Mesodermal cell (in vitro differentiated cells): ENCODE measurements around the gene ZEB2.

Experiments used
- H3K27ac ChIP-seq: 2 replicates; pipeline ENCODE4 v1.7.0; 2013; ENCODE audit warnings: mild to moderate bottlenecking, low read depth, low read length, moderate library complexity; ENCODE audit not compliant: severe bottlenecking
- H3K36me3 ChIP-seq: 2 replicates; pipeline ENCODE4 v1.7.1; 2013; ENCODE audit warnings: mild to moderate bottlenecking, low read length, moderate library complexity; ENCODE audit not compliant: control insufficient read depth, insufficient read depth
- H3K4me1 ChIP-seq: one replicate; pipeline ENCODE4 v1.7.1; 2013; ENCODE audit warnings: mild to moderate bottlenecking, low read length; ENCODE audit not compliant: insufficient read depth, control insufficient read depth, poor library complexity, severe bottlenecking
- H3K4me3 ChIP-seq: 2 replicates; pipeline ENCODE4 v1.7.0; 2013; ENCODE audit warnings: low read length, control low read depth, mild to moderate bottlenecking; ENCODE audit not compliant: insufficient read depth, poor library complexity, severe bottlenecking; ENCODE audit errors: extremely low read depth
- H3K9me3 ChIP-seq: 2 replicates; pipeline ENCODE4 v1.7.1; 2013; ENCODE audit warnings: mild to moderate bottlenecking, low read length, moderate library complexity; ENCODE audit not compliant: control insufficient read depth
- WGBS, 2 experiments: methylation state at CpG; one replicate each; pipeline ENCODE4 v1.1.5; 2013; ENCODE audit warnings: missing lambda C conversion rate in 2 of 2; ENCODE audit not compliant: insufficient coverage in 2 of 2; 5-methylcytosine and 5-hydroxymethylcytosine counted together

ZEB2 gene

DNA sequence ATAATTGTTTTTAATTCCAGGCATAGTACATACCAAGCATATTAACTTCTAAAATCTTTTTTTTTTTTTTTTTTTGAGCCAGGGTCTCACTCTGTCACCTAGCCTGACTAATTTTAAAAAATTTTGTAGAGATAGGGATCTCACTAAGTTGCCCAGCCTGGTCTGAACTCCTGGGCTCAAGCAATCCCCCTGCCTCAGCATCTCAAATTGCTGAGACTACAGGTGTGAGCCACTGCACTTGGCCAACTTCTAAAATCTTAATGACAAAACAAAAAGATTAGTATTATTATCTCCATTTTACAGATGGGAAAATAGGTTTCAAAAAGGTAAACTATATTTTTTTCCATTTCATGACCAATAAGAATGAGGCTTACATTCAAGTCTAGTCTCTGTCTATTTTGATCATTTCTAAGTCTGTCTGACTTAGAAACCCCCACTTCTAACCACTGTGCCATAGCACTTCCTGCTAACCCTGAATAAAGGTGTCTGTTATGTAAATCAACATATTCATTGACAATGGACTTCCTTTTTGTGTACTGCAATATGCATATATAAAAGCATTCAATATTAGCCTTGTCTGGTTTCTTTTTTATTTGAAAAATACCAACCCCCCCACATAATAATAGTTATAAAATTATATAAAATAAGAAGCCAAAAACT, 28.7 kb upstream of the ZEB2 start:
- Histone ChIP-seq H3K27ac (no peak overlapping the region), H3K36me3 (no peaks in the 10 kb centered on the region), H3K4me3 (no peak overlapping the region), H3K4me1 (peaks cover 8% of the 10 kb centered on the region), H3K9me3 (no peaks in the 10 kb centered on the region)

DNA sequence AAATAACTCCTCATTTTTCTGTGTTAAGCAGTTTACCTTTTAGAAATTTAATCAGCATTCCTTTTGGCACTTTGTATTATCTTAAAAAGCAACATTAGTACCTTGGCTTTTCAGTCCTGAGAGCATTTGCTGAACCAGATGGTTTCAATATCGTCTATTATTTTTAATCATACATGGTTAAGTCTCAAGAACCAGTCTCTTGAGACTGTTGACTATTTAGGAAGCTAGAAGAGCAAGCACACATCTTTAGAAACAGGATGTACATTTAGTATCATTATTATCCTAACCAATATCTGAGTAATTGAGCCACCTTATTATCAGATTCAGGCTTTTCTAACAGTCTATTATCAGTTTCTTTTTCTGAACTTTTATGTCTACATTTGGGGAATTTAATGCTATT, 28.2 kb upstream of the ZEB2 start:
- H3K4me1 ChIP-seq: peaks cover 2% of the 10 kb centered on the region
- no peaks in the 10 kb centered on the region for H3K9me3 ChIP-seq
- H3K4me3 ChIP-seq: no peak overlapping the region
- no CpG with 5 or more reads among the region's 1 CpG for WGBS, 2 experiments
- no peaks in the 10 kb centered on the region for H3K36me3 ChIP-seq
- no peak overlapping the region for H3K27ac ChIP-seq

DNA sequence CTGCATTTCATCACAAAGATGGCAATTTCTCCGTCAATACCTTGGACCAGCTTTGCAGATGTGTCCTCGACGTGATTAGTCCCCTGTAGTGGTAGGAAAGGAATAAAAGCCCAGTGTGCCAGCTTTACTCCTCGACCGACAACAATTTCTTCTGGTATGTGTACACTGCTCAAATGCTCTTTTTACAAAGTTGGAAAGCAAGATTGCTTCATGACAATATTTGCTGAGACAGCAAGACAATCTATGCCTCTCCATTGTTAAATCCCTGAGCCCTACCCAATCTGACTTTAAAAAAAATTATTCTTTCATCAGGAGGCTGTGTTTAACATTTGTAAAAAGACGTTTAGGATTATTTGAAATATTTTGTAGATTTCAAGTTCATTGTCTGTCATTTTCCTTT, 27.6 kb upstream of the ZEB2 start:
- no peak overlapping the region for H3K27ac ChIP-seq
- H3K4me1 ChIP-seq: no peaks in the 10 kb centered on the region
- 94 to 98% methylated on average over 5 of the region's 6 CpGs for WGBS, 2 experiments
- no peaks in the 10 kb centered on the region for H3K9me3 ChIP-seq
- H3K36me3 ChIP-seq: no peaks in the 10 kb centered on the region
- H3K4me3 ChIP-seq: no peak overlapping the region

DNA sequence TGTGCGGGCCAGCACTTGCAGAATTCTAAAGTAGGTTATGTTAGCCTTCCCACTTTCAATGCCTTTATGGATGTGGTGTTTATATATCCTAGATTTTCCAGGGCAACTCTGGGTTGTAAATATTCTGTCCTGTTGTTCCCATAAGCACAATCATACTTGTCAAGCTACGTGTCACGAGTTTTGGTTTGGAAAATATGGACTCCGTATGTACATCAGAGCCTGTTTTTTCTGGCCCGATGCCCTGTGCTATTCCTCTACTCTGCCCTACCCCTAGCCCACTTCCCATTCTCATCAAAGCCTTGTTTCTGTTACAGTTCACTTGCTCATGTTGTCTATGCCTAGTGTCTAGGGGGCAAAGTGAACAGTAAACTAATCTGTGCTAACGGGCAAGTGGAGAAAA, 27.0 kb upstream of the ZEB2 start:
- Histone ChIP-seq H3K4me1 (no peaks in the 10 kb centered on the region), H3K4me3 (no peak overlapping the region), H3K36me3 (no peaks in the 10 kb centered on the region), H3K27ac (no peak overlapping the region), H3K9me3 (no peaks in the 10 kb centered on the region)
- WGBS, 2 experiments: 94 to 100% methylated on average over 5 of the region's 6 CpGs

DNA sequence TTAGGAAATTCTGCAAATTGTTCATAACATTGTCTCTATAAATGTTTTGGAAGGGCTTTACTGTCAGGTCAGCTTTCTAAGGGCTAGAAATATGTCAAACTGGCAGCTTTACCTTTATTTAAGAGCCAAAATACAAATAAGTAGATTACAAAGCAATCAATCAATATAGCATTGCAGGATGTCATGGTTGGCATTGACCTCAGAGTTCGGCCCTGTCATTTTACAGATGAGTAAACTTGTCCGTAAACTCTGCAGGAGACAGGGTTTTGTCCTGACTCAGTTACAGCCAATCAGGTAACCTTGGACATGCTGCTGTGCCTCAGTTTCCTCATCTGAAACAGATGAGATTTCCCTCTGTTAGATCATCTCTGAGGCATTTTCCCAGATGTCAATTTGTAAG, 25.9 kb upstream of the ZEB2 start:
- no peaks in the 10 kb centered on the region for H3K9me3 ChIP-seq
- no peaks in the 10 kb centered on the region for H3K4me1 ChIP-seq
- no peak overlapping the region for H3K27ac ChIP-seq
- H3K4me3 ChIP-seq: no peak overlapping the region
- WGBS, 2 experiments: 81 to 90% methylated on average over 2 of the region's 2 CpGs
- no peaks in the 10 kb centered on the region for H3K36me3 ChIP-seq

DNA sequence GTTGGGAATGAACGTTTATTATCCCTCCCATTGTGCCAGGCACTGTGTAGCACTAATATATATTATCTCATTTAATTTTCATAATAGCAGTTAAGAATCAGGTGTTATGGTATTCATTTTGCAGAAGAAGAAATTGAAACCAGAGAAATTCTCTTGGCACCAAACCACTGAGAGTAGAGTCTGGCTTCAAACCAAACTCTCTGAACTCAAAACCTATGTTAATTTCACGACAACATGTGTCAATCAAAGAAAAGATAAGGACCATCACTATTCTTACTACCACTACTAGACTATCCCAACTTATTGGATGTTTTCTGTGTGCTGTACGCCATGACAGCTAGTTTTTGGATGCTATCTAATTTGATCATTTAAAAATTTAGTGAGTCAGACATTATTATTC, 24.1 kb upstream of the ZEB2 start:
- Histone ChIP-seq H3K9me3 (no peaks in the 10 kb centered on the region), H3K36me3 (no peaks in the 10 kb centered on the region), H3K27ac (no peak overlapping the region), H3K4me3 (no peak overlapping the region), H3K4me1 (no peaks in the 10 kb centered on the region)
- WGBS, 2 experiments: 83 to 100% methylated on average over 1 of the region's 3 CpGs

DNA sequence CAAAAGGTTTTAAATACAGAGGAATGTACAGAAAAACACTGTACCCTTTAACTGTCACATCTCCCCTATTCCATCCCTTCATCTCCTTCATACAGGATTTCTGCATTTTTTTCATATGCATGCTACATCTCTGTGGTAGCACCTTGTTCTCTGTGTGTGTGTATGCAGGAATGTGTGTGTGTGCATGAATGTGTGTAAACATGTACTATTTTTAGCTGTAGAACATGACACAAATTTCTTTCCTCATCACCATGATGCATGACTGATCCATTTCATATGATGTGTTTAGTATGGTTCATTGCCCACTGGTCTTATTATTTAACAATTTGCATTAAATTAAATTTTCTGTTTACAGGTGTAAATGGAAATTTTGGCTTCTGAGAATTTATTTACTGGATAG, 21.5 kb upstream of the ZEB2 start:
- Histone ChIP-seq H3K9me3 (no peaks in the 10 kb centered on the region), H3K4me1 (no peaks in the 10 kb centered on the region), H3K4me3 (no peak overlapping the region), H3K36me3 (no peaks in the 10 kb centered on the region), H3K27ac (no peak overlapping the region)

DNA sequence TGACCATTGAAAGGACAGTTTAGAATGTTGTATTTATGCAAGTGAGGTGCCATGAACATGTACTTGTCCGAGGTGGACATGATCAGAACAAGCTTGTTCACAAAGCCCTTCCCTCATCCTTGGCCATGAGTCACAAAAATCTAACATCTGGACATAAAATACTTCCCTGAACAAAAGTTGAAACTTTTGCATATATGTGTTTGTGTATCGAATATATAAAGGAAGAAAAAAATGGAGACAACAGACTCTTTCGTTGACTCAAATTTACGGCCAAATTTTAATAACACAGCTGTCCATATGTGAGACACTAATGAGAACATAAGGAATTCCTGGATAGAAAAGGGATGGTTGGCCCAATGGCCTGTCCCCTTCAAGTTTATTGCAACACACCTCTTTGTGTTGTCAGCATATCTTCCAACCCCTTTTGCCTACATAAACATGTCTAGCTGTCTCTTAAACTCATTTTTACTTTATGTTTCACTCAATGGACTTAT, 19.4 kb upstream of the ZEB2 start:
- no peak overlapping the region for H3K4me3 ChIP-seq
- no peaks in the 10 kb centered on the region for H3K9me3 ChIP-seq
- no peaks in the 10 kb centered on the region for H3K4me1 ChIP-seq
- H3K27ac ChIP-seq: no peak overlapping the region
- H3K36me3 ChIP-seq: no peaks in the 10 kb centered on the region
- WGBS, 2 experiments: no CpG with 5 or more reads among the region's 4 CpGs

DNA sequence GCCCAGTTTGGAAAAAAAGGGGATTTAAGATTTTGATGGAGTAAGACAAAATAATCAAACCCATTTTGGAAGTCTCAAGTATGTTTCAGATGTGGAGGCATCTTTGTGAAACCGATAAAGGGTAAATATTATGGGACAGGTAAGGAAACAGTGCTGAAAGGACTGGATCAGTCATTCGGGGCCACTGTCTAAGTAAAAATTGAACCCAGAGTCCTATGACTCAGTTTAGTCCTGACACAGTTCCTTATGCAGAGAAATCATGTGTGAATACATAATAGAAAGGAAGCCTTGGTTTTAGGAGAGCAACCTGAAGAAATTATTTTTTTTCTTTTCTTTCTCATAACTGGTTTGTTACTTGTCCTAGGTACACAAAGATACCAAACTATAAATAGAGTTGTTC, 15.4 kb upstream of the ZEB2 start:
- no peak overlapping the region for H3K4me3 ChIP-seq
- H3K27ac ChIP-seq: no peak overlapping the region
- whole genome bisulfite sequencing, 2 experiments: 86 to 100% methylated on average over 1 to 2 of the region's 2 CpGs
- no peaks in the 10 kb centered on the region for H3K9me3 ChIP-seq
- H3K36me3 ChIP-seq: no peaks in the 10 kb centered on the region
- H3K4me1 ChIP-seq: no peaks in the 10 kb centered on the region

DNA sequence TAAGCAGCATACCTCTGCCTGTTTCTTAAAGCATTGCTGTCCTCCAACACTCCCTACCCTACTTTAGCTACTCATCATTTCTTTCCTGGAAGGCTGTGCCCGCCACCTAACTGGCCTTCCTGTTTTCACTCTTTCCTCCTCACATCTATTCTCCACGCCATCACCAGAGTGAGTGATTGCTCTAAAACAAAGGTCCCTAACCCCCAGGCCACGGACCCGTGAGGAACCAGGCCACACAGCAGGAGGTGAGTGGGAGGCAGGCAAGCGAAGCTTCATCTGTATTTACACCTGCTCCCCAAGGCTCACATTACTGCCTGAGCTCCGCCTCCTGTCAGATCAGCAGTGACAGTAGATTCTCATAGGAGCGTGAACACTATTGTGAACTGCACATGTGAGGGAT, 13.3 kb upstream of the ZEB2 start:
- H3K36me3 ChIP-seq: no peaks in the 10 kb centered on the region
- no peaks in the 10 kb centered on the region for H3K9me3 ChIP-seq
- WGBS, 2 experiments: 68 to 90% methylated on average over 4 to 5 of the region's 7 CpGs
- no peak overlapping the region for H3K4me3 ChIP-seq
- H3K4me1 ChIP-seq: no peaks in the 10 kb centered on the region
- no peak overlapping the region for H3K27ac ChIP-seq

DNA sequence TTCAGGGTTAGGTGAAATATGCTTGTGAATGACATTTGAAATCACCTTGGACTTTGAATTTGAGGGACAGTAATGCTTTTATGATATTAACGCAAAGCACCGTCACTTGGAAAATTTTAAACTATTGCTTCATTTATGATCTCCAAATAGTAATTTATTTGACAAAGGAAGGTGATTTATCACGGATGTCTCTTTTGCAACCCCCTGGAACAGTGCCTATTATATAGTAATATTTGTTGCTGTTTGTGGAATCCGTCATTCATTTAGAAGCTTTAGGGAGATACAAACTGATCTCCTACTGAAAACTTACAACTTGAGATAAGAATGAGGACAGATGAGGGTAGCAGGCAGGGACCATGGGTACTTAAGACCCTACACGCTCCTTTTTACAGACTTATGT, 10.7 kb upstream of the ZEB2 start:
- 80 to 100% methylated on average over 1 of the region's 5 CpGs for WGBS, 2 experiments
- H3K4me3 ChIP-seq: no peak overlapping the region
- H3K4me1 ChIP-seq: no peaks in the 10 kb centered on the region
- H3K9me3 ChIP-seq: no peaks in the 10 kb centered on the region
- no peaks in the 10 kb centered on the region for H3K36me3 ChIP-seq
- H3K27ac ChIP-seq: no peak overlapping the region
